ENCODE results near the gene AOPEP.

AOPEP gene

GRCh38 chr9:95037789-95038521, 311.5 kb downstream of the AOPEP start:
- Histone ChIP-seq H2AFZ (ENCODE audit: low read length) (no peak overlapping the region), H3K79me2 (ENCODE audit: insufficient read depth, low read length) (peaks cover 5% of the 10 kb centered on the region; the same call in 1 of the 2 replicates), H4K20me1 (ENCODE audit: insufficient read depth, low read length) (no peaks in the 10 kb centered on the region), H3K36me3 (ENCODE audit: insufficient read depth, low read length) (peaks cover 8% of the 10 kb centered on the region; the same call in 1 of the 2 replicates), H3K4me3 (ENCODE audit: low read depth, low read length, poor library complexity, severe bottlenecking) (no peak overlapping the region), H3K9me2 (ENCODE audit: low read depth, low read length) (no peaks in the 10 kb centered on the region), H3K4me2 (ENCODE audit: low read length) (no peak overlapping the region), H3K27me3 (ENCODE audit: insufficient read depth, low read length) (no peaks in the 10 kb centered on the region), H3K9me3 (ENCODE audit: low read length) (no peaks in the 10 kb centered on the region), H3F3A (ENCODE audit: insufficient read depth, low read length) (no peaks in the 10 kb centered on the region), H3K27ac (ENCODE audit: low read depth, low read length, poor library complexity, severe bottlenecking) (no peak overlapping the region), H3K9ac (ENCODE audit: low read length) (no peak overlapping the region), H3K4me1 (ENCODE audit: insufficient read depth, low read length, severe bottlenecking) (peaks cover 6% of the 10 kb centered on the region)
- TF ChIP-seq EZH2 (IDR thresholded peaks at IDR 0.05; ENCODE audit: borderline replicate concordance, low read length), result no peak
- TF ChIP-seq, protein P1, sequence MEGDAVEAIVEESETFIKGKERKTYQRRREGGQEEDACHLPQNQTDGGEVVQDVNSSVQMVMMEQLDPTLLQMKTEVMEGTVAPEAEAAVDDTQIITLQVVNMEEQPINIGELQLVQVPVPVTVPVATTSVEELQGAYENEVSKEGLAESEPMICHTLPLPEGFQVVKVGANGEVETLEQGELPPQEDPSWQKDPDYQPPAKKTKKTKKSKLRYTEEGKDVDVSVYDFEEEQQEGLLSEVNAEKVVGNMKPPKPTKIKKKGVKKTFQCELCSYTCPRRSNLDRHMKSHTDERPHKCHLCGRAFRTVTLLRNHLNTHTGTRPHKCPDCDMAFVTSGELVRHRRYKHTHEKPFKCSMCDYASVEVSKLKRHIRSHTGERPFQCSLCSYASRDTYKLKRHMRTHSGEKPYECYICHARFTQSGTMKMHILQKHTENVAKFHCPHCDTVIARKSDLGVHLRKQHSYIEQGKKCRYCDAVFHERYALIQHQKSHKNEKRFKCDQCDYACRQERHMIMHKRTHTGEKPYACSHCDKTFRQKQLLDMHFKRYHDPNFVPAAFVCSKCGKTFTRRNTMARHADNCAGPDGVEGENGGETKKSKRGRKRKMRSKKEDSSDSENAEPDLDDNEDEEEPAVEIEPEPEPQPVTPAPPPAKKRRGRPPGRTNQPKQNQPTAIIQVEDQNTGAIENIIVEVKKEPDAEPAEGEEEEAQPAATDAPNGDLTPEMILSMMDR (IDR thresholded peaks at IDR 0.05; ENCODE audit: low read length), result no peak

GRCh38 chr9:95038666-95039065, 312.2 kb downstream of the AOPEP start:
- Histone ChIP-seq H2AFZ (ENCODE audit: low read length) (no peak overlapping the region), H3K27ac (ENCODE audit: low read depth, low read length, poor library complexity, severe bottlenecking) (no peak overlapping the region), H3F3A (ENCODE audit: insufficient read depth, low read length) (no peaks in the 10 kb centered on the region), H4K20me1 (ENCODE audit: insufficient read depth, low read length) (no peaks in the 10 kb centered on the region), H3K4me2 (ENCODE audit: low read length) (no peak overlapping the region), H3K9ac (ENCODE audit: low read length) (no peak overlapping the region), H3K4me1 (ENCODE audit: insufficient read depth, low read length, severe bottlenecking) (peaks cover 6% of the 10 kb centered on the region), H3K79me2 (ENCODE audit: insufficient read depth, low read length) (peaks cover 5% of the 10 kb centered on the region; the same call in 1 of the 2 replicates), H3K9me3 (ENCODE audit: low read length) (no peaks in the 10 kb centered on the region), H3K36me3 (ENCODE audit: insufficient read depth, low read length) (peaks cover 11% of the 10 kb centered on the region; the same call in 1 of the 2 replicates), H3K27me3 (ENCODE audit: insufficient read depth, low read length) (no peaks in the 10 kb centered on the region), H3K9me2 (ENCODE audit: low read depth, low read length) (no peaks in the 10 kb centered on the region), H3K4me3 (ENCODE audit: low read depth, low read length, poor library complexity, severe bottlenecking) (no peak overlapping the region)
- no peak for TF ChIP-seq EZH2 (IDR thresholded peaks at IDR 0.05; ENCODE audit: borderline replicate concordance, low read length)
- TF ChIP-seq, protein P1 (IDR thresholded peaks at IDR 0.05; ENCODE audit: low read length), result no peak

- Histone ChIP-seq H3K79me2 (ENCODE audit: insufficient read depth, low read length) (no peaks in the 10 kb centered on the region), H3K9ac (ENCODE audit: low read length) (no peak overlapping the region), H3K36me3 (ENCODE audit: insufficient read depth, low read length) (peaks cover 19% of the 10 kb centered on the region; the same call in 1 of the 2 replicates), H4K20me1 (ENCODE audit: insufficient read depth, low read length) (no peaks in the 10 kb centered on the region), H3K4me3 (ENCODE audit: low read depth, low read length, poor library complexity, severe bottlenecking) (no peak overlapping the region), H3K27ac (ENCODE audit: low read depth, low read length, poor library complexity, severe bottlenecking) (no peak overlapping the region), H3K4me1 (ENCODE audit: insufficient read depth, low read length, severe bottlenecking) (peaks cover 12% of the 10 kb centered on the region), H3K27me3 (ENCODE audit: insufficient read depth, low read length) (no peaks in the 10 kb centered on the region), H3K9me3 (ENCODE audit: low read length) (no peaks in the 10 kb centered on the region), H3K4me2 (ENCODE audit: low read length) (no peak overlapping the region), H2AFZ (ENCODE audit: low read length) (no peak overlapping the region), H3K9me2 (ENCODE audit: low read depth, low read length) (no peaks in the 10 kb centered on the region), H3F3A (ENCODE audit: insufficient read depth, low read length) (no peaks in the 10 kb centered on the region)
- TF ChIP-seq EZH2 (IDR thresholded peaks at IDR 0.05; ENCODE audit: borderline replicate concordance, low read length), result no peak
- TF ChIP-seq, protein P1 (IDR thresholded peaks at IDR 0.05; ENCODE audit: low read length), result no peak
Observed at GRCh38 chr9:95040106-95040505, 313.6 kb downstream of the AOPEP start.

Measured in OCI-LY1 (cell line).